Heart left ventricle (tissue), 13 donors: ENCODE measurements around the gene MAGI2.

Source experiments
- POLR2A ChIP-seq, 2 donors: fragments of 450-650 bp; IDR thresholded peaks; one replicate each; pipeline ENCODE4 v1.6.1; 2017; ENCODE audit warnings: antibody characterized with exemption in 2 of 2, mild to moderate bottlenecking in 2 of 2, moderate library complexity in 2 of 2
- TF ChIP-seq, protein P1 (sequence below), 12 donors: fragments of 200-600 bp; sonication (generic) in 4 of 12; IDR thresholded peaks; one replicate each; pipeline versions ENCODE4 v1.5.0 to v1.8.0; 2018 to 2022; ENCODE audit warnings: antibody characterized with exemption in 12 of 12, mild to moderate bottlenecking in 5 of 12
- donor health status: ischemic (EF 13 %, LVEDD 7.1; RV severe dilation, severe dysfunction).
- donor health status: DM: no; HTN: yes; CAD: no.
- donor health status: DM: no; HTN: no; CAD: no.
- donor health status: ischemic (EF 25% LVEDD 6.9; RV normal size, moderate dysfunction).
- donor health status: ischemic (EF 25% LVEDD 5.7; RV mildly dilated, moderate dysfunction).
- donor health status: ischemic (EF 35%, LVEDD 5.7; RV mildly dilated, moderate dysfunction).
- donor health status: nonischemic (EF 11% LVEDD 7.7; RV severe dilation, severe dysfunction).
- donor health status: DM: yes; HTN: yes; CAD: no.
- donor health status: PGD.
- donor health status: ischemic (EF 29% LVEDD 5.4; RV normal size, mild dysfunction).
- donor health status: nonischemic (EF 23%, LVEDD 6.1; RV moderate dilation, normal function).

DNA sequence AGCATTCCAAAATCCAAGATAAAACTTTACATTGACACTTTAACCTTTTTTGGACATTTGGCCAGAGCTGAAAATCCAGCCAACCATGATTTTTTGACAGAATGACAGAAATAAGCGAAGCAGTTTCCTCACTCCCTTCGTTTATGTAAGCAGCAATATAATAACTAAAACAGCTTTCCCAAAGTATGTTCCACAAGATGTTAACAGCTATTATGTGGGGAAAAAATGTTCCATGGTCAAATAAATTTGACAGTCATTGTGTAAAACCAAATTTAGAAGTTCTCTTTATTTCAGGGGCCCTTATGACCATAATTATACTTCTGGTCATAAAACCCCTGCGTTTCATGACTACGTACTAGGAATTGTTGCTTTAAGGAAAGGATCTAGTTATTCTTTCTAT lies 416.5 kb downstream of the MAGI2 start:
- TF ChIP-seq, protein P1, sequence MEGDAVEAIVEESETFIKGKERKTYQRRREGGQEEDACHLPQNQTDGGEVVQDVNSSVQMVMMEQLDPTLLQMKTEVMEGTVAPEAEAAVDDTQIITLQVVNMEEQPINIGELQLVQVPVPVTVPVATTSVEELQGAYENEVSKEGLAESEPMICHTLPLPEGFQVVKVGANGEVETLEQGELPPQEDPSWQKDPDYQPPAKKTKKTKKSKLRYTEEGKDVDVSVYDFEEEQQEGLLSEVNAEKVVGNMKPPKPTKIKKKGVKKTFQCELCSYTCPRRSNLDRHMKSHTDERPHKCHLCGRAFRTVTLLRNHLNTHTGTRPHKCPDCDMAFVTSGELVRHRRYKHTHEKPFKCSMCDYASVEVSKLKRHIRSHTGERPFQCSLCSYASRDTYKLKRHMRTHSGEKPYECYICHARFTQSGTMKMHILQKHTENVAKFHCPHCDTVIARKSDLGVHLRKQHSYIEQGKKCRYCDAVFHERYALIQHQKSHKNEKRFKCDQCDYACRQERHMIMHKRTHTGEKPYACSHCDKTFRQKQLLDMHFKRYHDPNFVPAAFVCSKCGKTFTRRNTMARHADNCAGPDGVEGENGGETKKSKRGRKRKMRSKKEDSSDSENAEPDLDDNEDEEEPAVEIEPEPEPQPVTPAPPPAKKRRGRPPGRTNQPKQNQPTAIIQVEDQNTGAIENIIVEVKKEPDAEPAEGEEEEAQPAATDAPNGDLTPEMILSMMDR (IDR thresholded peaks at IDR 0.05), result no peak
- no peak for TF ChIP-seq POLR2A (IDR thresholded peaks at IDR 0.05)
